ENCODE measurements around the gene RASGRP2.

- TF ChIP-seq, protein P1, sequence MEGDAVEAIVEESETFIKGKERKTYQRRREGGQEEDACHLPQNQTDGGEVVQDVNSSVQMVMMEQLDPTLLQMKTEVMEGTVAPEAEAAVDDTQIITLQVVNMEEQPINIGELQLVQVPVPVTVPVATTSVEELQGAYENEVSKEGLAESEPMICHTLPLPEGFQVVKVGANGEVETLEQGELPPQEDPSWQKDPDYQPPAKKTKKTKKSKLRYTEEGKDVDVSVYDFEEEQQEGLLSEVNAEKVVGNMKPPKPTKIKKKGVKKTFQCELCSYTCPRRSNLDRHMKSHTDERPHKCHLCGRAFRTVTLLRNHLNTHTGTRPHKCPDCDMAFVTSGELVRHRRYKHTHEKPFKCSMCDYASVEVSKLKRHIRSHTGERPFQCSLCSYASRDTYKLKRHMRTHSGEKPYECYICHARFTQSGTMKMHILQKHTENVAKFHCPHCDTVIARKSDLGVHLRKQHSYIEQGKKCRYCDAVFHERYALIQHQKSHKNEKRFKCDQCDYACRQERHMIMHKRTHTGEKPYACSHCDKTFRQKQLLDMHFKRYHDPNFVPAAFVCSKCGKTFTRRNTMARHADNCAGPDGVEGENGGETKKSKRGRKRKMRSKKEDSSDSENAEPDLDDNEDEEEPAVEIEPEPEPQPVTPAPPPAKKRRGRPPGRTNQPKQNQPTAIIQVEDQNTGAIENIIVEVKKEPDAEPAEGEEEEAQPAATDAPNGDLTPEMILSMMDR (IDR thresholded peaks at IDR 0.05), result no peak
- TF ChIP-seq POLR2A (IDR thresholded peaks at IDR 0.05), result no peak
- no peak for TF ChIP-seq POLR2AphosphoS5 (IDR thresholded peaks at IDR 0.05)
Measured at GRCh38 chr11:64769283-64769682, 25.3 kb upstream of the RASGRP2 start.
